HCT116 (cell line): ENCODE measurements around the gene RHBDD2. TPM values are rescaled to one million over a fixed set of nuclear protein-coding genes. Genes with fewer than 3 reads are reported as not detected.

Experiments
- ATAC-seq: fragments of 200-7000 bp; cut with Tn5 transposase; 2 replicates; pipeline ENCODE4 v1.9.1; 2020; ENCODE audit warnings: mild to moderate bottlenecking, moderate library complexity
- BruUV-seq: library from RNA; stranded (reverse); fragments of 400-500 nt; replicated peaks from 2 replicates; lab custom pipeline; 2021; lab: Mats Ljungman, UMichigan
- CTCF ChIA-PET: fragments of 300-600 bp; sonication (Branson Sonifier 250); formaldehyde crosslinking; loops from one replicate; lab custom pipeline; 2021; ENCODE audit warnings: antibody characterized with exemption; lab: Charles Lee
- POLR2A ChIA-PET: fragments of 300-600, 350-600 bp; sonication (Branson Sonifier 250); formaldehyde crosslinking; loops from one replicate; lab custom pipeline; 2021; ENCODE audit warnings: antibody characterized with exemption; lab: Charles Lee
- RAD21 ChIA-PET, 2 experiments: fragments of 300-600 bp; sonication (Branson Sonifier 250); formaldehyde crosslinking; loops; one replicate each; lab custom pipeline; 2023; ENCODE audit warnings: low total read pairs in 2 of 2; ENCODE audit not compliant: uncharacterized antibody in 2 of 2, unreplicated experiment in 2 of 2, low non-redundant PET in 1 of 2; lab: Charles Lee
- DNase-seq: peaks from one replicate; pipeline ENCODE4 v3.0.0-alpha.2; 2010; ENCODE audit warnings: low read depth, low spot score
- H2AFZ ChIP-seq: fragments of 200-600 bp; shearing (Covaris generic), sonication (generic); 2 replicates; pipeline ENCODE4 v1.6.1; 2017; ENCODE audit warnings: low read depth, mixed run types, mixed read lengths, antibody characterized with exemption, low read length; ENCODE audit not compliant: poor library complexity, severe bottlenecking
- H3K27ac ChIP-seq: 2 replicates; pipeline ENCODE4 v1.5.1; 2012; ENCODE audit warnings: low read depth, low read length
- H3K27me3 ChIP-seq: fragments of 200-600 bp; sonication (generic); 2 replicates; pipeline ENCODE4 v1.6.1; 2016; ENCODE audit warnings: mixed run types, low read length, mixed read lengths; ENCODE audit not compliant: insufficient read depth
- H3K36me3 ChIP-seq, 2 experiments: fragments of 200-500 bp in 1 of 2; fragments of 200-600 bp in 1 of 2; sonication (Bioruptor generic) in 1 of 2; sonication (generic) in 1 of 2; 2 replicates each; pipeline versions ENCODE4 v1.5.1 to v1.6.1; 2014 to 2016; ENCODE audit warnings: low read length in 2 of 2, inconsistent platforms in 1 of 2, mixed read lengths in 1 of 2, mixed run types in 1 of 2; ENCODE audit not compliant: insufficient read depth in 2 of 2, control insufficient read depth in 1 of 2
- H3K4me1 ChIP-seq, 2 experiments: fragments of 200-600 bp in 1 of 2; sonication (generic) in 1 of 2; 2 replicates each; pipeline versions ENCODE4 v1.5.1 to v1.6.1; 2012 to 2017; ENCODE audit warnings: low read length in 2 of 2, inconsistent platforms in 1 of 2, mild to moderate bottlenecking in 1 of 2, mixed read lengths in 1 of 2, mixed run types in 1 of 2, moderate library complexity in 1 of 2; ENCODE audit not compliant: insufficient read depth in 2 of 2, control insufficient read depth in 1 of 2
- H3K4me2 ChIP-seq: fragments of 200-600 bp; sonication (generic); 2 replicates; pipeline ENCODE4 v1.6.1; 2017; ENCODE audit warnings: mixed run types, low read length, mixed read lengths
- H3K4me3 ChIP-seq, 2 experiments: fragments of 200-600 bp in 1 of 2; sonication (generic) in 1 of 2; replicated peaks in 1 of 2; 2 replicates each; pipeline ENCODE4 v1.5.1; 2011 to 2016; ENCODE audit warnings: low read length in 2 of 2, control low read depth in 1 of 2, low read depth in 1 of 2, mild to moderate bottlenecking in 1 of 2, mixed read lengths in 1 of 2, mixed run types in 1 of 2
- H3K79me2 ChIP-seq: fragments of 200-600 bp; sonication (generic); 2 replicates; pipeline ENCODE4 v1.6.1; 2017; ENCODE audit warnings: mild to moderate bottlenecking, mixed run types, low read length, moderate library complexity, mixed read lengths; ENCODE audit not compliant: insufficient read depth
- H3K9ac ChIP-seq: fragments of 200-600 bp; sonication (generic); 2 replicates; pipeline ENCODE4 v1.6.1; 2016; ENCODE audit warnings: low read length, mixed read lengths
- H3K9me2 ChIP-seq: fragments of 200-600 bp; sonication (generic), shearing (Covaris generic); 2 replicates; pipeline ENCODE4 v1.6.1; 2017; ENCODE audit warnings: mixed run types, mild to moderate bottlenecking, moderate library complexity; ENCODE audit not compliant: insufficient read depth
- H3K9me3 ChIP-seq, 2 experiments: fragments of 200-500 bp in 1 of 2; fragments of 200-600 bp in 1 of 2; sonication (Bioruptor generic) in 1 of 2; sonication (generic) in 1 of 2; 2 replicates each; pipeline ENCODE4 v1.6.1; 2014 to 2017; ENCODE audit warnings: low read length in 2 of 2, mixed read lengths in 2 of 2, inconsistent platforms in 1 of 2, low read depth in 1 of 2, mild to moderate bottlenecking in 1 of 2, mixed run types in 1 of 2, moderate library complexity in 1 of 2; ENCODE audit not compliant: control insufficient read depth in 1 of 2, insufficient read depth in 1 of 2
- H4K20me1 ChIP-seq: fragments of 200-600 bp; sonication (generic), shearing (Covaris generic); 2 replicates; pipeline ENCODE4 v1.6.1; 2017; ENCODE audit warnings: mixed run types, mild to moderate bottlenecking, moderate library complexity; ENCODE audit not compliant: insufficient read depth
- CBX3 ChIP-seq: IDR thresholded peaks from 2 replicates; pipeline ENCODE4 v1.6.1; 2012; ENCODE audit warnings: low read depth
- CTCF ChIP-seq, 3 experiments: fragments of 200-600 bp in 1 of 3; sonication (generic) in 1 of 3; IDR thresholded peaks in 2 of 3; conservative IDR thresholded peaks in 1 of 3; 2 replicates each; pipeline ENCODE4 v1.5.1; 2012 to 2017; ENCODE audit warnings: low read depth in 2 of 3, low read length in 2 of 3, antibody characterized with exemption in 1 of 3, borderline replicate concordance in 1 of 3, control low read depth in 1 of 3, mild to moderate bottlenecking in 1 of 3, mixed read lengths in 1 of 3, mixed run types in 1 of 3, moderate library complexity in 1 of 3; ENCODE audit not compliant: insufficient read depth in 1 of 3
- EGR1 ChIP-seq: IDR thresholded peaks from 2 replicates; pipeline ENCODE4 v1.6.1; 2012; ENCODE audit warnings: low read depth
- ELF1 ChIP-seq: IDR thresholded peaks from 2 replicates; pipeline ENCODE4 v1.6.1; 2012; ENCODE audit warnings: low read depth, borderline replicate concordance
- EZH2phosphoT487 ChIP-seq: fragments of 200-600 bp; IDR thresholded peaks from 2 replicates; pipeline ENCODE4 v1.6.1; 2018; ENCODE audit warnings: antibody characterized with exemption, borderline replicate concordance
- FOSL1 ChIP-seq: IDR thresholded peaks from 2 replicates; pipeline ENCODE4 v1.6.1; 2012; ENCODE audit warnings: low read depth
- JUND ChIP-seq: IDR thresholded peaks from 2 replicates; pipeline ENCODE4 v1.6.1; 2012
- POLR2A ChIP-seq: IDR thresholded peaks from 2 replicates; pipeline ENCODE4 v1.7.0; 2011; ENCODE audit warnings: borderline replicate concordance; ENCODE audit not compliant: insufficient read depth, insufficient read length; ENCODE audit errors: extremely low read depth
- POLR2AphosphoS5 ChIP-seq: IDR thresholded peaks from 2 replicates; pipeline ENCODE4 v1.6.1; 2011; ENCODE audit warnings: mild to moderate bottlenecking, low read depth, low read length, moderate library complexity
- SIN3A ChIP-seq: IDR thresholded peaks from 2 replicates; pipeline ENCODE4 v1.6.1; 2012; ENCODE audit warnings: low read depth
- SP1 ChIP-seq: IDR thresholded peaks from 2 replicates; pipeline ENCODE4 v1.6.1; 2012; ENCODE audit warnings: low read depth
- TCF7L2 ChIP-seq: IDR thresholded peaks from 2 replicates; pipeline ENCODE4 v1.7.0; 2011; ENCODE audit warnings: borderline replicate concordance, inconsistent platforms; ENCODE audit not compliant: insufficient read depth, insufficient read length; ENCODE audit errors: extremely low read depth
- ZFX ChIP-seq: fragments of 450-650 bp; IDR thresholded peaks from 2 replicates; pipeline ENCODE4 v1.6.1; 2017
- ZNF274 ChIP-seq: fragments of 200-500 bp; sonication (Bioruptor generic); IDR thresholded peaks from 2 replicates; pipeline ENCODE4 v1.6.1; 2014; ENCODE audit warnings: mild to moderate bottlenecking, low read depth, low read length, inconsistent platforms
- intact Hi-C: fragments of 100-400 bp; cut with micrococcal nuclease; formaldehyde crosslinking; loops from 2 replicates; pipeline ENCODE4 v1.10.0; 2022
- total RNA-seq: library from RNA; stranded (reverse); gene quantifications from one replicate; pipeline ENCODE4 v1.2.1, GENCODE V29; 2021; ENCODE audit not compliant: unreplicated experiment

RHBDD2 gene
- total RNA-seq, 1 experiment from 2014 or later = 42.9 TPM

- ATAC-seq (no peak), DNase-seq (no peak)
- Histone ChIP-seq H3K27ac (no peak overlapping the region), H3K9me3 (no peaks in the 10 kb centered on the region), H3K9ac (no peak overlapping the region), H4K20me1 (no peaks in the 10 kb centered on the region), H3K4me2 (no peak overlapping the region), H3K79me2 (peaks cover 24% of the 10 kb centered on the region), H3K9me2 (no peaks in the 10 kb centered on the region), H3K36me3 (peaks cover 4 to 6% of the 10 kb centered on the region in 2 experiments; a peak in 1 of 4 replicates), H3K4me3 (no peak overlapping the region), H3K4me1 (peaks cover 12 to 26% of the 10 kb centered on the region in 2 experiments), H2AFZ (no peak overlapping the region), H3K27me3 (no peaks in the 10 kb centered on the region)
- intact Hi-C loops = no loop called here
- ChIA-PET CTCF (no interaction called here), POLR2A (no interaction called here), RAD21 (interaction anchor here in 1 of 2 experiments (0.7 kb wide), 1 partner anchor 56 kb away, joined by 3 read pairs; no protein-coding TSS in a partner anchor)
- no TSS peak for BruUV-seq
- TF ChIP-seq ZFX (no peak), ELF1 (no peak), JUND (no peak), FOSL1 (no peak), ZNF274 (no peak), POLR2A (no peak), EGR1 (no peak), SP1 (no peak), EZH2phosphoT487 (no peak), POLR2AphosphoS5 (no peak), TCF7L2 (no peak), CBX3 (no peak), CTCF (IDR thresholded peaks at IDR 0.05 in 2 of 3, conservative IDR thresholded peaks at IDR 0.05 in 1 of 3; ENCODE audit: borderline replicate concordance in 1 of 3, insufficient read depth in 1 of 3, low read depth in 2 of 3, low read length in 2 of 3) (no peak), SIN3A (no peak)
Measured at GRCh38 chr7:75876126-75876881, 2.5 kb upstream of the RHBDD2 start.
